ENCODE results near the gene AK1. TPM values are rescaled to one million over a fixed set of nuclear protein-coding genes. Genes with fewer than 3 reads are reported as not detected.

Gene AK1
- total and polyA plus RNA-seq, 2 of the 8 experiments (the other 6 are each of a cell fraction or from before 2014, with no cell fraction given): 37.9 to 39.2 TPM

DNA sequence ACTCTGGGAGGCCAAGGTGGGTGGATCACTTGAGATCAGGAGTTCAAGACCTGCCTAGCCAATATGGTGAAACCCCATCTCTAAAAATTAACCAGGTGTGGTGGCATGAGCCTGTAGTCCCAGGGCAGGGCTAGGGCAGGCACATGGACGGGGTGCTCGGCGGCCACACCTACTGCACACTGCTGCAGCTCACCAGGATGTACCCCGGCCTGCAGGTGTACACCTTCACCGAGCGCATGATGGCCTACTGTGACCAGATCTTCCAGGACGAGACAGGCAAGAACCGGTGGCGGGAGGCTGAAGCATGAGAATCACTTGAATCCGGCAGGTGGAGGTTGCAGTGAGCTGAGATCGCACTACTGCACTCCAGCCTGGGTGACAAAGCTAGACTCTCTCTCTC, 36.2 kb upstream of the AK1 start (continued):
- TF ChIP-seq, protein P1, sequence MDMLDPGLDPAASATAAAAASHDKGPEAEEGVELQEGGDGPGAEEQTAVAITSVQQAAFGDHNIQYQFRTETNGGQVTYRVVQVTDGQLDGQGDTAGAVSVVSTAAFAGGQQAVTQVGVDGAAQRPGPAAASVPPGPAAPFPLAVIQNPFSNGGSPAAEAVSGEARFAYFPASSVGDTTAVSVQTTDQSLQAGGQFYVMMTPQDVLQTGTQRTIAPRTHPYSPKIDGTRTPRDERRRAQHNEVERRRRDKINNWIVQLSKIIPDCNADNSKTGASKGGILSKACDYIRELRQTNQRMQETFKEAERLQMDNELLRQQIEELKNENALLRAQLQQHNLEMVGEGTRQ (IDR thresholded peaks at IDR 0.05; ENCODE audit: low read length): no peak
- no peak for TF ChIP-seq TBP (IDR thresholded peaks at IDR 0.05; ENCODE audit: low read depth, low read length)
- TF ChIP-seq MAFK (IDR thresholded peaks at IDR 0.05; ENCODE audit: low read depth, low read length): no peak

Measured in H1 (cell line).